Activated T-helper 1 cell treated with Interleukin-2 at 50 U/mL for 16 hours (primary cell): ENCODE results near the gene C8G.

Source experiments
- DNase-seq: peaks from one replicate; pipeline ENCODE4 v3.0.0-alpha.2; 2020; ENCODE audit warnings: low read depth

C8G gene

GRCh38 chr9:136920734-136921231 lies 24.3 kb upstream of the C8G start:
- no peak for DNase-seq

- DNase-seq: no peak
Measured at GRCh38 chr9:136921307-136921706, 23.7 kb upstream of the C8G start.

- no peak for DNase-seq
Measured at GRCh38 chr9:136921718-136922117, 23.3 kb upstream of the C8G start.

- no peak for DNase-seq
Measured at GRCh38 chr9:136922540-136922939, 22.5 kb upstream of the C8G start.

- DNase-seq: no peak
Measured at GRCh38 chr9:136923881-136924280, 21.2 kb upstream of the C8G start.

GRCh38 chr9:136925414-136926153 lies 19.5 kb upstream of the C8G start:
- no peak for DNase-seq

GRCh38 chr9:136926154-136926704 lies 18.8 kb upstream of the C8G start:
- no peak for DNase-seq

- no peak for DNase-seq
Measured at GRCh38 chr9:136926749-136927148, 18.3 kb upstream of the C8G start.

- no peak for DNase-seq
Measured at GRCh38 chr9:136927343-136928271, 17.4 kb upstream of the C8G start.

- no peak for DNase-seq
Measured at GRCh38 chr9:136928591-136928990, 16.5 kb upstream of the C8G start.

- DNase-seq: no peak
Measured at GRCh38 chr9:136930014-136930413, 15.0 kb upstream of the C8G start.

GRCh38 chr9:136931611-136932130 lies 13.4 kb upstream of the C8G start:
- DNase-seq: no peak

- no peak for DNase-seq
Measured at GRCh38 chr9:136934277-136934676, 10.8 kb upstream of the C8G start.

GRCh38 chr9:136935651-136936050 lies 9.4 kb upstream of the C8G start:
- no peak for DNase-seq

- DNase-seq: no peak
Measured at GRCh38 chr9:136936645-136937170, 8.3 kb upstream of the C8G start.

- no peak for DNase-seq
Measured at GRCh38 chr9:136937186-136938001, 7.6 kb upstream of the C8G start.

- no peak for DNase-seq
Measured at GRCh38 chr9:136939431-136939995, 5.5 kb upstream of the C8G start.

GRCh38 chr9:136939996-136940525 lies 5.0 kb upstream of the C8G start:
- no peak for DNase-seq

GRCh38 chr9:136940526-136941230 lies 4.4 kb upstream of the C8G start:
- DNase-seq: no peak
